ENCODE measurements around the gene CEP128.

GRCh38 chr14:80946797-80947196, 5.3 kb upstream of the CEP128 start:
- TF ChIP-seq, protein P1, sequence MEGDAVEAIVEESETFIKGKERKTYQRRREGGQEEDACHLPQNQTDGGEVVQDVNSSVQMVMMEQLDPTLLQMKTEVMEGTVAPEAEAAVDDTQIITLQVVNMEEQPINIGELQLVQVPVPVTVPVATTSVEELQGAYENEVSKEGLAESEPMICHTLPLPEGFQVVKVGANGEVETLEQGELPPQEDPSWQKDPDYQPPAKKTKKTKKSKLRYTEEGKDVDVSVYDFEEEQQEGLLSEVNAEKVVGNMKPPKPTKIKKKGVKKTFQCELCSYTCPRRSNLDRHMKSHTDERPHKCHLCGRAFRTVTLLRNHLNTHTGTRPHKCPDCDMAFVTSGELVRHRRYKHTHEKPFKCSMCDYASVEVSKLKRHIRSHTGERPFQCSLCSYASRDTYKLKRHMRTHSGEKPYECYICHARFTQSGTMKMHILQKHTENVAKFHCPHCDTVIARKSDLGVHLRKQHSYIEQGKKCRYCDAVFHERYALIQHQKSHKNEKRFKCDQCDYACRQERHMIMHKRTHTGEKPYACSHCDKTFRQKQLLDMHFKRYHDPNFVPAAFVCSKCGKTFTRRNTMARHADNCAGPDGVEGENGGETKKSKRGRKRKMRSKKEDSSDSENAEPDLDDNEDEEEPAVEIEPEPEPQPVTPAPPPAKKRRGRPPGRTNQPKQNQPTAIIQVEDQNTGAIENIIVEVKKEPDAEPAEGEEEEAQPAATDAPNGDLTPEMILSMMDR (IDR thresholded peaks at IDR 0.05; ENCODE audit: low read depth, low read length): no peak
- no peak for TF ChIP-seq EZH2phosphoT487 (IDR thresholded peaks at IDR 0.05; ENCODE audit: low read depth)
